ENCODE results near the gene ADRM1.

Gene ADRM1

GRCh38 chr20:62355878-62356588 lies 53.2 kb downstream of the ADRM1 start:
- DNase-seq (ENCODE audit: low read depth), result no peak

GRCh38 chr20:62356589-62357186 lies 53.9 kb downstream of the ADRM1 start:
- no peak for DNase-seq (ENCODE audit: low read depth)

- DNase-seq (ENCODE audit: low read depth), result peak; percentile 31
These were observed 54.4 kb downstream of the ADRM1 start for GRCh38 chr20:62357187-62357667.

- no peak for DNase-seq (ENCODE audit: low read depth)
These were observed 54.9 kb downstream of the ADRM1 start for GRCh38 chr20:62357681-62358080.
